HG03575 (cell line): ENCODE measurements around the gene INPP4B.

Experiments
- ATAC-seq: cut with Tn5 transposase; IDR thresholded peaks from one replicate; pipeline ENCODE4 v1.9.1; 2021; ENCODE audit not compliant: unreplicated experiment, insufficient number of reproducible peaks, low FRiP score; ENCODE audit errors: extremely low read depth

INPP4B gene

DNA sequence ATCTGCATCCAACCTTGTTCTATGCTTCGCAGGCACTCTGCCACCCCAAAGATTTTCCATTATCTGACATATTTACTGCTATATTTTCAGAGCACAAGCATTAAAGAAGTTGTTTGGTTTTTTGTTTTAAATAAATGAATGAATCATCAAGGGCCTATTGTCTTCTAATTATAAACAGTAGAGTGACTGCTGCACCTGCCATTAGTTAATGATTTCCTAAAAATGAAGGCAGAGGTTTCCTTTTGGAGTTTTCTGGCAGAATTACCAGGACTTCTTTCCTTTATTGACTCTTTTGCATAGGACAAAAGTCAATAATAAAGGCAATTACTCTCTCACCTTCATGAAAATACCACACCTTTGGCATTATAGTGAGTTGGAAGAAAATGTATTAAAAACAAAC lies 238.1 kb downstream of the INPP4B start:
- no peak for ATAC-seq

DNA sequence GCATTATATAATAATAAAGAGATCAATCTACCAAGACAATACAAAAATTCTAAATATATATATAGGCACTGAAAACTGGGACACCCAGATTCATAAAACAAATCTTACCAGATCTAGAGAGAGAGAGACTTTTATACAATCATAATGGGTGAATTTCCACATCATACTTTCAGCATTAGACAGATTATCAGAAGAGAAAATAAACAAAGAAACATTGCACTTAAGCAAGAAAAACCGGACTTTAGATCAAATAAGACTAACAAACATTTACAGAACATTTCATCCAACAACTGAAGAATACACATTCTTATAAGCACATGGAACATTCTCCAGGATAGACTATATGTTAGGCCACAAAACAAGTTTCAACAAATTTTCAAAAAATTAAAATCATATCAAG lies 245.1 kb downstream of the INPP4B start:
- no peak for ATAC-seq

DNA sequence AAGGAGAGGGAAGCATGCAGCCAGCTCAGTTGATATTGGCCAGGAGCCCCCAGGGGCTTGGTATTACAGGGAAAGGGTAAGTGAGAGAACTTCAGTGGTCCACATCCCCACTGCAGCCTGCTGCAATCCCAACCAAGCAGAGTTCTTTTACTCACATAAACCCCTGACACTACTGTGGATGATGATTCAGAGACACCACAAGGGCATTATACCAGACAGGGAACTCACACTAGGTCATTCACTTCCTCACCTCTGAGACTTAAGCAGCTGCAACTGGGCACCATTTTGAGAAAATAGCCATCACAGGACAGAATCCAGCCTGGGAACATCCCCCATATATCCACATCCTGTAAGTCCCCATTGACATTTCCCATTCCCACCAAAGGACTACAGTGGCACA lies 248.0 kb downstream of the INPP4B start:
- no peak for ATAC-seq

DNA sequence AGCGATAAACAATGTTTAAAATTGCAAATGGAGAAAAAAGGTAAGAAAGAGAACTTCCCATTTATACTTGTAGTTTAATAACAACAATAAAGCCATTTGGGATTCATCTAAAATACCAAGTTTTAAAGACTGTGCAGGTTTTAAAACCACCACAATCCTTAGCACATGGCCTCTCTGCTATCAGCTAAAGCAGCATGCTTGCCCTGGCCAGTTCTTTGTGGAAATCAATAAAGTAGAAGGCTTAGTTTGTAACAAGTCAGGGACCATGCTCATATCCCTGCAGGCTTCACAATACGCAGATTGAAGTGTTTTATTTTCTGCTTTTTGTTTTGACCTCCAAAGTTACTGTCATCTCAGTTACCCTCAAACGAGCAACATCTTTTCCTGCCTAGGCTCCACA lies 249.5 kb downstream of the INPP4B start:
- no peak for ATAC-seq

DNA sequence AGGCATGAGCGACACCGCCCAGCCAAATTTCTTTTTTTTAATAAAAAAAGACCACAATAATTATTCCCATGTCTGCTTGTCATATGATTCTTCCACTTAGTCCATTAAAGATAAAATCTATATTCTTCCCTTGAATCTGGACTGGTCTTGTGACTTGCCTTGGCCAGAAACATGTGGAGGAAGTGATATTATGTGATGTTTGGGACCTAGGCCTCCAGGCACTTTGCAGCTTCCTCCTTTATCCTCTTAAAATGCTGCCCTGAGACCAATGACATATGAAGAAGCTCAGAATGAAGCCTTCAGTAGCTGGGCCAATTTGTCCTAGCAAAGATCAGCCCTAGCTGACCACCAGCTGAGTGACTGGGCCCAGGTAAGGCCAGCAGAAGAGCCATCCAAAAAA lies 250.0 kb downstream of the INPP4B start:
- ATAC-seq: no peak

DNA sequence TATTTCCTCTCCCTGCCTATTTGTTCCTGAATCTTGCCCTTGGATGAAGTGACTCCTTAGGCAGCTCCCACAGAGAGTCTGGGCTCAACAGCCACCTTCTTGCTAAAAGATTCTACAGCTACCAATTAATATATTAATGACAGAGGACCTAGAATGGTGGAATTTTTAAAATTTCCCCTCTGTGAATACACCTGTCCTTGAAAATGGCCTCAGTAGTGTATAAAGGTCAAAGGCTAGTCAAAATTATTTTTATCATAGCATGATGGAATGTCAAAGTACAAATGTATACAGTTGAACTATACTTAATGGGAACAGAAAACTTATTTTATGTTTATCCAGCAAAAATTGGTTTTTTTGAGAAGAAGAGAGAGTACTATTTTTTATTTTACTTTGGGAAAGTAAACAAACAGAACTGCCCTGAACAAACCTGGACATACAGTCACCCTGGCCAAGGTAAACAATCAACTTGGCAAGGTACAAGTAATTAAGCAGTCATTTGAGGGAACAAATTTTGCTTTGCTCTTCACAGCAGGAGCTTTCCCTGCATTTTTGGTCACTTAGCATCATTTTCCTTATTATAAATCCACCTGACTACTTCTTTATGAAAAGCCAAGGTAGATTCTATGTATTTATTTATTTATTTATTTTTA lies 250.8 kb downstream of the INPP4B start:
- ATAC-seq: no peak

DNA sequence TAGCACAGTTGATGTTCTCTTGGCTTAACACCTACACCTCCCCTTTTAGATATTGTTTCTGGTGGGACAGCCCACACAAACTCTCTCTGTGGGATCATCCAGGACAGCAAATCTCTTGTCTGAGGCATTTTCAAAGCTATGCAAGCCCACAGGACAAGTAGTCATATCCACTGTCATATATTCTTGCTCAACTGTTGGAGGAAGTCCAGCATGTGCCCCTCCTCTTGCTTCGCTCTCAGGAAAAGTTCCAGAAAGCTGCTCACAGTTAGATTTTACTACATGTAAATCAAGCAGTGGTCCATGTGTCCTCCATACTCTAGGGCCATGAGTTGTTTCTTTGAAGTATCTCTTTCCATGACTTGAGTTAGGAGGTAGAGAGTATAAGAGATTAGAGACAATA lies 260.7 kb downstream of the INPP4B start:
- no peak for ATAC-seq

DNA sequence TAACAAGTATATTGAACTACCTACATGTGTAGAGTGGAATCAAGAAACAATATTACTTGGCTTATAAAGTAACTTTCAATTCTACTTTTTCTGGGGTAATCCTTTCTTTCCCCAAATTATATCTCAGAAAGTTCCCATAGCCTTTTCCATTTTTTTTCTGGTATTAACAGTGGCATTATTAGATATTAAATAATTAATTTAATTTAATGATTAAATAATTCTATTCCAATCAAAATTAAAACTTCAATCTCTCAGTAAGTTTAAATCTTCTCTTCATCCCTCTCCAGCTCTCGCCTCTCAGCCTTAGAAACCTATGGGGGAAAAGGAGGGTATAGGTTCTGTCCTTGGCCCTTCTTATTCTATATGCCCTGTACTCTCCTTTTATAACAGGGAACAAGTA lies 262.4 kb downstream of the INPP4B start:
- no peak for ATAC-seq

DNA sequence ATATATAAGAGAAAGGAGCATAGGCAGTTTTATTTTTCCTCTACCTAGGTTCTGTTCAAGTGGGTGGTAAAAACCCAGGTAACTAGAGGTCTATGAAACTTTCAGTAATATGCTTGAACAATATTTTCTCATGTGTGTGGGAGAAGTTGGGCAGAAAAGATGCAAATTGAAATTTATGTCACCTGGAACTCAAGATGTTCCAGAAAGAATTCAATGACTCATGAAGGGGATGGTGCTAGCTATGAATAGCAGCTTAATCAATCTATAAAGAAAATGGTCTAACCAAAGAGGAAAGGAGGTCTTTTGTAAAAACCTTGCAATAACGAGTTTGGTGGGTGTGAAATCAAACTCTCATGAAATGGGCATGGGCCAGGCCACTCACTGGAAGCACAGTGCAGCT lies 263.8 kb downstream of the INPP4B start:
- ATAC-seq: no peak

DNA sequence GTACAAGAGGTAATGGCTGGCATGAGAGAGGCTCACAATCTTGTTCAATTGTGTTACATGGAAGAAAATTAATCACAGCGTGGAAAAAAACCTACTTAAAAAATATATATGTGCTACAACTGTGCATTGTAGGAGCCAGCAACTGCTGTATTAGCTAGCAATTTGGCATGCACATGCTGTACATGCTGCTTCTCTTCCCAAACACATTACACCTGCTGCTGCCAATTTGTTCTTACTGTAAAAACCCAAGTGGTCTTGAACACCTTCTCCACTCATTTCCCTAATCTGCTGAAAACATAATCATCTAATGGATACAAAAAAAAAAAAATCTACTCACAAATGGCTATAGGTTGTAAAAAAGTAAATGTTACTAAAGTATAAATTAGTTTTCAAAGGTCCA lies 264.2 kb downstream of the INPP4B start:
- ATAC-seq: no peak

DNA sequence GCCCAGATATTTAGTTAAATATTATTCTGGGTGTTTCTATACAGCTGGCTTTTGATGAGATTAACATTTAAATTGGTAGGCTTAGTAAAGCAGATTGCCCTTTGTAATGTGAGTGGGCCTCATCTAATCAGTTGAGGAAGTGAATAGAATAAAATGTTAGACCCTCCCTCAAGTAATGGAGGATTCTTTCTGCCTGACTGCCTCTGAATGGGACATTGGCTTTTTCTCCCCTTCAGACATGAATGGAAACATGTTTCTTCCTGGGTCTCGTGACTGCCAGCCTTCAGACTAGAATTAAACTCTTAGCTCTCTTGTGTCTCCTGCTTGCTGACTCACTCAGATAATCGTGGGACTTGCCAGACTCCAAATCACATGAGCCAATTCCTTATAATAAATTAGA lies 266.7 kb downstream of the INPP4B start:
- no peak for ATAC-seq

DNA sequence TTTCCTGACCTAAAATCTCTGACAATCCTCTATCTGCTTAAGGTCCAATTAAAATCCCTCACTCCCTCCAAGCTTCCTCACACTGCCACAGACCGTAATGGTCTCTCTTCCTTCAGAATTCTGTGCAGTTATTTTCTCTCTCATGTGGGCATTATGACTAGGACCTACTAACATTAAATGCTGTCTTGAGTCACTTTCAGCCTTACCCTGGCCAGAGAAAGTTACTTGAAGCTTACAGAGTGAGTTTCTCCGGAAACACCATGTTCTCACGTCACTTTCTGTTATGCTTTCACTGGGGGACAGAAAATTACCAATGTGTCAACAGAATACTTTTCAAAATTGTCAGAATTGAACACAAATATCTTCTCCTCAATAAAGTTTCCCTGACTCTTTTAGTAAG lies 271.8 kb downstream of the INPP4B start:
- no peak for ATAC-seq

DNA sequence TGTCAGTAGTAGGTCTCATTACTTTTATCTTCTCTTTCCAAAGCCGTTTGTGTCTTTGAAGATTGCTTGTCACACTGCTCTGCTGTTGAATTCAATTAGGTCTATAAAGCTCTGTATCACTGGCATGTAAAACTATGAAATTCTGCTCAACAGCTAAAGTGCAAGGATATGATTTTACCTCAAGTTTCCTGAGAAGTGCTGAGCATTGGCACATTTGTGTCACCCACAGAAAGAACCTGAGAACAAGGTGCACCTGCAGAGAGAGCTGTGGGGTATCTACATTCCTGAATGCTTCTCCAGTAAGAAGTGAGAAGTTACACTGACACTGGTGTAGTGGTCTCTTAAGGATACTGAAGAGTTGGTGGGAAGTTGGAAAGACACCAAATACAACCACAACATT lies 274.0 kb downstream of the INPP4B start:
- no peak for ATAC-seq

DNA sequence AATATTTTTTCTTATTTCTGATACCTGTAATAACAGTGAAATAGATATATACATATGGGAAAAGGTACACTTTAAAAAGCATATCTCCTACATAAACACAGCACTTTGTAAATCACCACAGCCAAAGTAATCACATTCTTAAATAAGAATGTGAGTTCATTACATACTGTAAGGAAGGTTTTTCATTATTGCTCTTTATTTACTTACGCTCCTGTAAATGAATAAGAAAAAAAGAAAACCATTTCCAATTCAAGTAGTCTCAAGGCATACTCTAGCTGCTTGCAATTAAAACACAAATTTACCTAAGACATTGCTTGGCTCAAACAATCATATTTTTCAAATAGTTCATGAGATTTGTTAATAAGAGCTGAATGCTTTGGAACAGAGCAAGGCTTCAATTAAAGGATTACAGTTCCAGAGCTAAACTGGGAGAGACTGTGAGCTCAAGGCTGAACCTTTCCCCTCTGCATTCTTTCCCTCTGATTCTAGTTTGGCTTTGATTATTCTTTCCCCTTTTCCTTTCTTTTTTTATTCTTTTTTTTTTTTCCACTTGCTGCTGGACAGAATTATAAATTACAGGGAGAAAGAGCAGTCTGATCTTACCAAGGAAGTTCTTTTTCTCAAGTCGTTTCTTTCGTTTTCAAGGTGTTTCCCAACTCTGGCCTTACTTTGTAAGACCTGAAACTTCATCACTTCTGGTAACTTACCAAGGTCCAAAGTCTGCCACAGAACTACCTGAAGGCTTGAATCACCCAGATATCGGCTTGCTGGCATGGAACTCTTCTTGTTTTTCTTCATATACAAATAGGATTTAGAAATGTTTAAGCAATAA lies 278.3 kb downstream of the INPP4B start:
- no peak for ATAC-seq

DNA sequence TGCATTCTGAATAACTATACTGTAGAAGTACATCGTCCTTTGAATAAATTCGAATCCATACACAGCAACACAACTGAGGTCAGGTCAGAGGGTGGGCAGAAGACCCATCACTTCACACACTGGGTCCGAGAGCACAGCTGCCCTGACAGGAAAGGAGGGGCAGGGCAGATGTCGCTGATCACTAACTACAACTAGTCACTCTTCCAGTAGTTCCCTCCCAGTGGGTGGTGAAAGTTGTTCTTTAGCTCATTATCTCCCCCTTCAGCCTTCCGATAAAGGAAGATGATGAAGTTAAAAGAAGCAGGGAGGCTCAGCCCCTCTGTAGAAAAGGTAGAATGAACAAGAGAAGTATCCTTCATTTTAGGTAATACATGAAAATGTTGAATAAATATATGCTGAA lies 278.9 kb downstream of the INPP4B start:
- no peak for ATAC-seq

DNA sequence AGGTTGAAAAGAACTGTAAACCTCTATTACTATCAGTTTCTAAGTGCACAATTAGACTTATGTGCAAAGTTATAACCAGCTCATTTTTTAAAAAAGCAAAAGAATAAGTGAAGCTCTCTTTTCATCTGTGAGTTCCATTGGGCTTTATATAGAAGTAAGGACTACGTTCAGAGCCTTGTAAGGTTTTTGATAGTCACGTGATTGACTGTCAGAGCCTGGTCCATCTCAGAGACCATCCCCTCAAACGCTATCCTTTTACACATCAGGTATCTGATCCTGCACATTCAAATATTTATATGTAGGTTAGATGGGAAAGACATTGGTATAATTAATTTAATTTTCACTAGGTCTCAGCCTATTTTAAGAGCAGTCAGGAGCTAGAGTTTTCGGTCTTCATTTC lies 279.3 kb downstream of the INPP4B start:
- no peak for ATAC-seq

DNA sequence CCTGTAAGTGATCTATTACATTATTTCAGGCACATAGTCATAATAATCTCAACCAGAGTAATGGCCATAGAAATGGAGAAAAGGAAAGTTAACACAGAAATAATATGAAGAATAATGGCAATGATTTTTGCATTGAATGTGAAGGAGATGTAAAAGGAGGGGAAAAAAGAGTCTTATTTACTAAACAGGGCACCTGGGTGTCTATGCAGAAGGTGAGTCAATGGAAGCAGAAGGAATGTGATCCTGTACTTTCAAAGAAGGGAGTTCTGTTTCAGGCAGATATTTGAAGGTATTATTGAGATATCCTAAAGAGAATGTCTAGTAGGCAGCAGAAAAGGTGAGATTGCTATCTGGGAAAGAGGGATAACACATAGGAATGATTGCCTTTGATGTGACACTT lies 279.9 kb downstream of the INPP4B start:
- no peak for ATAC-seq

DNA sequence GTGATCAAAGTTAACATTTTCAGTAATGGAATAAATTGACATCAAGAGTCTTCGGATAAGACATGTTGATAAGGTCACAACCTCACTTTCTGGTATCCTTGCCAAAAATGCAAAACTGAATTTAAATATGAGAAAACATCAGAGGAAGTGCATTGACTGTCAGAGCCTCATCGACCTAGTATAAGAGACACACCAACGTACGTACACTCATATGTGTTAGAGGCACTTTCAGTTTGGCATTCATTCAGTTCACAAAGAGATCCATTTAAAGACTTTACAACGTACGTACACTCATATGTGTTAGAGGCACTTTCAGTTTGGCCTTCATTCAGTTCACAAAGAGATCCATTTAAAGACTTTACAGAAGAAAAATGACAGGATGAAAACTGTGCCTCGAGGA lies 280.3 kb downstream of the INPP4B start:
- no peak for ATAC-seq

DNA sequence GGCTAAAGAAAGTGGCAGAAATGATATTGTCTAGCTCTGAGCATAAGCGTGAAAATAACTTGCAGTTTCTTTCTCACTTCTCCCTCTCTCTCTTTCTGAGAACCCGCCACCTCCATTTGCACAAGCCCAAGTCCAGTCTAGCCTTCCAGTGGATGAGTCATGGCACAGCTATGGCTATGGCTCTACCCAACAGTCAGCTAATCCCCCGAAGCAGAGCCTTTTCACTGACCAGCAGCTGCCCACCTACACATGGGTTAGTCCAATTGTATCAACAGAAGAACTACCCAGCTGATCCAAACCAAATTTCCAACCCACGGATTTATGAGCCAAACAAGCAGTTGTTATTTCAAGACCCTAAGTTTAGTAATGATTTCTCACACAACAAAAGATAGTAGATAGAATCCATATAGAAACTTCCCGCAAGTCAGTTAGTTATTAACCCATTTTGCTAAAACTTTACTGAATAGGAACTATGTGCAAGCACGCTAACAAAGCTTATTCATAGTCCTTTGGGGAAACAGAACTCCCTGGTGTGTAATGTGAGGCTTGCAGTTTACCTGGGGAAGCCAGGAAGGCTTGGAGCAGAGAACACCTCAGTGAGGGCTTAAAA lies 282.3 kb downstream of the INPP4B start:
- ATAC-seq: no peak

DNA sequence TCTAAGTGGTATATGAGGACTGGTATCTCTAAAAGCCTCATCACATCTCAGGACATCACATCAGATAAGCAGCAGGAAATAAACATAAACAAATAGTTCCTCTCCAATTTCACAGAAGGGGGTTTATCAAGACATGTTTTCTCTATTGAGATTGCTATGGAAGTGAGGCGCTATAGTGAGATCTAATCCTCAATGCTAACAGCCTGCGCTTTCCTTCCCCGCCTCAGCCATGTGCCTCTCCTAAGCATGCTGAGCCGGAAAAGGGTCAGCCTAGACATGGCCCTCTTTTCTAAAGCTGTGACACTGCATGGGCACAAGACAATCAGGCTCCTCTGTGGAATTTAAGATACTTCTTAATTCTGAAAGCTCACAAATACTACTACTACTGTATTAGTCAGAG lies 286.1 kb downstream of the INPP4B start:
- ATAC-seq: no peak
